22Rv1 (cell line): ENCODE results near the gene DMD.

Experiments used
- ZFX ChIP-seq: fragments of 450-650 bp; IDR thresholded peaks from 2 replicates; pipeline ENCODE4 v1.6.1; 2017; ENCODE audit warnings: antibody characterized with exemption, borderline replicate concordance
- TF ChIP-seq, protein P1 (sequence below): fragments of 450-650 bp; IDR thresholded peaks from 2 replicates; pipeline ENCODE4 v1.5.1; 2017; ENCODE audit warnings: mild to moderate bottlenecking

DNA sequence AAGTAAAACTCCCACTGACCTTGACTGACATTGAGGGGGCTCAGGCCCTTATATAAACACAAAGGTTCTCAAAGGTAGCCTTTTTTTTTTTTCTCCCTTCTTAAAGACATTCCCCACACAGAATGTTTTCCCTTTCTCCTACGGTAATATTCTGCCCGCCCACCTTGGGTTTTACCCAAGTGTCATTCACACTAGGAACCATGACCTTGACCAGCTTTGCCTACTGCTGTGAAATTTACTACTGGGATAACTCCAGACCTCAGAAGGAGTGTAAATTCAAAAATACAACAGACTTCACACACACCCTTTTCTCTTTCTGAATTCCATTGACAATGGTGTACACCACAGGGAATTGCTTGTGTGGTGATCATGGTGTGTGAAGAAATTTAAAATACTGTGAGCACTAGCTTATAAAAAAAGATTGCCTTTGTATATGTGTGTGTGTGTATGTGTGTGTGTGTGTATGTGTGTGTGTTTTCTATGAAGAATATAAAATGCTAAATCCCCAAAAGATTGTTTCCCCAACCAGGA lies 1550.0 kb downstream of the DMD start:
- TF ChIP-seq, protein P1, sequence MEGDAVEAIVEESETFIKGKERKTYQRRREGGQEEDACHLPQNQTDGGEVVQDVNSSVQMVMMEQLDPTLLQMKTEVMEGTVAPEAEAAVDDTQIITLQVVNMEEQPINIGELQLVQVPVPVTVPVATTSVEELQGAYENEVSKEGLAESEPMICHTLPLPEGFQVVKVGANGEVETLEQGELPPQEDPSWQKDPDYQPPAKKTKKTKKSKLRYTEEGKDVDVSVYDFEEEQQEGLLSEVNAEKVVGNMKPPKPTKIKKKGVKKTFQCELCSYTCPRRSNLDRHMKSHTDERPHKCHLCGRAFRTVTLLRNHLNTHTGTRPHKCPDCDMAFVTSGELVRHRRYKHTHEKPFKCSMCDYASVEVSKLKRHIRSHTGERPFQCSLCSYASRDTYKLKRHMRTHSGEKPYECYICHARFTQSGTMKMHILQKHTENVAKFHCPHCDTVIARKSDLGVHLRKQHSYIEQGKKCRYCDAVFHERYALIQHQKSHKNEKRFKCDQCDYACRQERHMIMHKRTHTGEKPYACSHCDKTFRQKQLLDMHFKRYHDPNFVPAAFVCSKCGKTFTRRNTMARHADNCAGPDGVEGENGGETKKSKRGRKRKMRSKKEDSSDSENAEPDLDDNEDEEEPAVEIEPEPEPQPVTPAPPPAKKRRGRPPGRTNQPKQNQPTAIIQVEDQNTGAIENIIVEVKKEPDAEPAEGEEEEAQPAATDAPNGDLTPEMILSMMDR: no peak
- no peak for TF ChIP-seq ZFX
